B cell (primary cell): ENCODE measurements around the gene CREB3. TPM values are rescaled to one million over a fixed set of nuclear protein-coding genes. Genes with fewer than 3 reads are reported as not detected.

ENCODE experiments used
- ATAC-seq: fragments of 200-7000 bp; cut with Tn5 transposase; one replicate; pipeline ENCODE4 v1.10.0; 2021; ENCODE audit warnings: low read depth, mild to moderate bottlenecking, moderate number of reproducible peaks, moderate library complexity
- CTCF ChIA-PET: fragments of 350-600 bp; sonication (Branson Sonifier 250); formaldehyde crosslinking; loops from one replicate; lab custom pipeline; 2021; ENCODE audit warnings: antibody characterized with exemption, inconsistent platforms; lab: Charles Lee
- POLR2A ChIA-PET: fragments of 350-600 bp; sonication (Branson Sonifier 250); formaldehyde crosslinking; loops from one replicate; lab custom pipeline; 2021; ENCODE audit warnings: antibody characterized with exemption; lab: Charles Lee
- DNase-seq: peaks from one replicate; pipeline ENCODE4 v3.0.0; 2013
- H2AFZ ChIP-seq: 2 replicates; pipeline ENCODE4 v1.6.1; 2012; ENCODE audit warnings: mild to moderate bottlenecking, low read depth, low read length; ENCODE audit not compliant: insufficient read depth, poor library complexity, severe bottlenecking
- H3K27ac ChIP-seq, 2 donors: 1 replicate in 1 of 2; 2 replicates in 1 of 2; pipeline ENCODE4 v1.5.1; 2012 to 2013; ENCODE audit warnings: low read length in 2 of 2, mild to moderate bottlenecking in 2 of 2, moderate library complexity in 1 of 2
- H3K27me3 ChIP-seq, 4 experiments: fragments of 200-600 bp in 1 of 4; sonication (generic) in 1 of 4; replicated peaks in 1 of 4; 1 replicate in 2 of 4; 2 replicates in 2 of 4; pipeline versions ENCODE4 v1.6.1 to v1.7.0; 2013 to 2016; ENCODE audit warnings: low read length in 3 of 4, mild to moderate bottlenecking in 2 of 4, mixed read lengths in 1 of 4, moderate library complexity in 1 of 4; ENCODE audit not compliant: insufficient read depth in 4 of 4, control insufficient read depth in 3 of 4; ENCODE audit errors: control extremely low read depth in 1 of 4
- H3K36me3 ChIP-seq, 2 experiments: replicated peaks in 1 of 2; 1 replicate in 1 of 2; 2 replicates in 1 of 2; pipeline versions ENCODE4 v1.6.1 to v1.7.1; 2013; ENCODE audit warnings: low read length in 1 of 2; ENCODE audit not compliant: insufficient read depth in 2 of 2, control insufficient read depth in 1 of 2; ENCODE audit errors: control extremely low read depth in 1 of 2, extremely low read depth in 1 of 2
- H3K4me1 ChIP-seq, 2 donors: fragments of 200-600 bp in 1 of 2; sonication (generic) in 1 of 2; 1 replicate in 1 of 2; 2 replicates in 1 of 2; pipeline versions ENCODE4 v1.5.1 to v1.6.1; 2013 to 2017; ENCODE audit warnings: low read length in 2 of 2; ENCODE audit not compliant: control insufficient read depth in 2 of 2, insufficient read depth in 2 of 2
- H3K4me2 ChIP-seq: replicated peaks from 2 replicates; pipeline ENCODE3; 2012; ENCODE audit warnings: mild to moderate bottlenecking, low read depth, low read length; ENCODE audit not compliant: poor library complexity, severe bottlenecking
- H3K4me3 ChIP-seq, 5 experiments: fragments of 200-600 bp in 1 of 5; sonication (generic) in 1 of 5; 1 replicate in 3 of 5; 2 replicates in 2 of 5; pipeline versions ENCODE4 v1.5.1 to v1.7.0; 2011 to 2016; ENCODE audit warnings: low read length in 4 of 5, mild to moderate bottlenecking in 4 of 5, low read depth in 2 of 5, control low read depth in 1 of 5, moderate library complexity in 1 of 5; ENCODE audit not compliant: insufficient read depth in 1 of 5; ENCODE audit errors: control extremely low read depth in 1 of 5, extremely low read depth in 1 of 5
- H3K79me2 ChIP-seq: fragments of 200-600 bp; sonication (generic); one replicate; pipeline ENCODE4 v1.6.0; 2016; ENCODE audit warnings: low read length; ENCODE audit not compliant: control insufficient read depth, insufficient read depth
- H3K9ac ChIP-seq: fragments of 200-600 bp; sonication (generic); 2 replicates; pipeline ENCODE4 v1.6.1; 2017; ENCODE audit warnings: mild to moderate bottlenecking, low read length, moderate library complexity
- H3K9me3 ChIP-seq, 3 donors: one replicate each; pipeline versions ENCODE4 v1.6.1 to v1.7.1; 2013; ENCODE audit warnings: low read length in 2 of 3; ENCODE audit not compliant: control insufficient read depth in 2 of 3, insufficient read depth in 1 of 3; ENCODE audit errors: control extremely low read depth in 1 of 3
- H4K20me1 ChIP-seq: 2 replicates; pipeline ENCODE4 v1.6.0; 2012; ENCODE audit warnings: mild to moderate bottlenecking, low read length; ENCODE audit not compliant: insufficient read depth, control insufficient read depth, poor library complexity, severe bottlenecking
- H3K27ac Mint-ChIP-seq: one replicate; pipeline ENCODE4 v1.8.0; 2021; ENCODE audit warnings: mixed read lengths
- H3K27me3 Mint-ChIP-seq: one replicate; pipeline ENCODE4 v1.8.0; 2021; ENCODE audit warnings: mixed read lengths
- H3K4me1 Mint-ChIP-seq: one replicate; pipeline ENCODE4 v1.8.0; 2021; ENCODE audit warnings: mixed read lengths
- H3K4me3 Mint-ChIP-seq: one replicate; pipeline ENCODE4 v1.8.0; 2021; ENCODE audit warnings: mixed read lengths
- H3K9me3 Mint-ChIP-seq: one replicate; pipeline ENCODE4 v1.8.0; 2022; ENCODE audit warnings: mixed read lengths; ENCODE audit not compliant: insufficient read depth
- CTCF ChIP-seq: fragments of 200-600 bp; IDR thresholded peaks from one replicate; pipeline ENCODE4 v1.8.0; 2022; ENCODE audit warnings: antibody characterized with exemption, mild to moderate bottlenecking
- EZH2 ChIP-seq: IDR thresholded peaks from 2 replicates; pipeline ENCODE4 v1.6.1; 2012; ENCODE audit warnings: borderline replicate concordance, low read depth, mild to moderate bottlenecking, moderate library complexity, low read length; ENCODE audit not compliant: insufficient read depth, poor library complexity, severe bottlenecking
- WGBS: methylation state at CpG from one replicate; pipeline ENCODE4 v1.1.5; 2013; ENCODE audit warnings: missing lambda C conversion rate; ENCODE audit not compliant: insufficient coverage; 5-methylcytosine and 5-hydroxymethylcytosine counted together
- intact Hi-C: fragments of 100-400 bp; cut with micrococcal nuclease; formaldehyde crosslinking; loops from one replicate; pipeline ENCODE4 v1.10.0; 2022
- polyA plus RNA-seq: library from polyadenylated mRNA; depleted of rRNA; stranded (reverse); fragments of >200 nt; gene quantifications from 2 replicates; pipeline ENCODE4 v1.2.3, GENCODE V29; 2012
- total RNA-seq, 2 donors: library from RNA; stranded (reverse); fragments of 120-200 nt in 1 of 2; gene quantifications; 1 replicate in 1 of 2; 2 replicates in 1 of 2; pipeline versions ENCODE4 v1.2.3 to v1.2.4, GENCODE V29; 2013 to 2022

The CREB3 gene
- total and polyA plus RNA-seq, 2 donors (not counting 1 experiment from before 2014, with no cell fraction given), result 12.3 to 20.7 TPM

GRCh38 chr9:35730486-35730854 lies 2.0 kb upstream of the CREB3 start:
- ChIA-PET POLR2A (interaction anchor here (0.5 to 4.4 kb wide), 2 partner anchors 12 to 116 kb away, joined by 3 to 21 read pairs; no protein-coding TSS in a partner anchor), CTCF (interaction anchor here (0.9 to 9.7 kb wide), 16 partner anchors 11 to 152 kb away, joined by 3 to 142 read pairs (median 10); partner anchors contain the start of genes CCDC107, GBA2, HINT2 and RGP1)
- Histone ChIP-seq H3K27ac (peak overlapping the region; percentile 69 to 92), H3K27me3 (no peaks in the 10 kb centered on the region), H3K4me1 (peaks cover 63 to 67% of the 10 kb centered on the region in 2 donors), H3K4me3 (peak overlapping the region; percentile 52 to 87 (median 82)), H3K36me3 (peaks cover 1 to 37% of the 10 kb centered on the region in 2 experiments), H3K9ac (peak overlapping the region; percentile 84), H2AFZ (no peak overlapping the region), H4K20me1 (peaks cover 47% of the 10 kb centered on the region), H3K9me3 (no peaks in the 10 kb centered on the region), H3K4me2 (peak overlapping the region; percentile 89), H3K79me2 (peaks cover 76% of the 10 kb centered on the region)
- WGBS, result 86% methylated on average over 2 of the region's 2 CpGs
- no peak for TF ChIP-seq EZH2
- no peak for TF ChIP-seq CTCF
- no peaks in the 10 kb centered on the region for H3K9me3 Mint-ChIP-seq
- no peaks in the 10 kb centered on the region for H3K27me3 Mint-ChIP-seq
- H3K4me3 Mint-ChIP-seq, result no peak overlapping the region
- DNase-seq (no peak), ATAC-seq (no peak)
- peaks cover 14% of the 10 kb centered on the region for H3K4me1 Mint-ChIP-seq
- no peak overlapping the region for H3K27ac Mint-ChIP-seq
- intact Hi-C loops, result loop anchor here (5.0 to 10.0 kb wide), 4 partner anchors 462 to 1913 kb away; partner anchors contain the start of genes CLTA, FANCG, UBE2R2 and VCP
